ENCODE measurements around the gene GPR17.

The GPR17 gene

GRCh38 chr2:127627740-127628571, 18.0 kb upstream of the GPR17 start:
- no peak overlapping the region for H3K27ac ChIP-seq (ENCODE audit: low read depth, low read length)

DNA sequence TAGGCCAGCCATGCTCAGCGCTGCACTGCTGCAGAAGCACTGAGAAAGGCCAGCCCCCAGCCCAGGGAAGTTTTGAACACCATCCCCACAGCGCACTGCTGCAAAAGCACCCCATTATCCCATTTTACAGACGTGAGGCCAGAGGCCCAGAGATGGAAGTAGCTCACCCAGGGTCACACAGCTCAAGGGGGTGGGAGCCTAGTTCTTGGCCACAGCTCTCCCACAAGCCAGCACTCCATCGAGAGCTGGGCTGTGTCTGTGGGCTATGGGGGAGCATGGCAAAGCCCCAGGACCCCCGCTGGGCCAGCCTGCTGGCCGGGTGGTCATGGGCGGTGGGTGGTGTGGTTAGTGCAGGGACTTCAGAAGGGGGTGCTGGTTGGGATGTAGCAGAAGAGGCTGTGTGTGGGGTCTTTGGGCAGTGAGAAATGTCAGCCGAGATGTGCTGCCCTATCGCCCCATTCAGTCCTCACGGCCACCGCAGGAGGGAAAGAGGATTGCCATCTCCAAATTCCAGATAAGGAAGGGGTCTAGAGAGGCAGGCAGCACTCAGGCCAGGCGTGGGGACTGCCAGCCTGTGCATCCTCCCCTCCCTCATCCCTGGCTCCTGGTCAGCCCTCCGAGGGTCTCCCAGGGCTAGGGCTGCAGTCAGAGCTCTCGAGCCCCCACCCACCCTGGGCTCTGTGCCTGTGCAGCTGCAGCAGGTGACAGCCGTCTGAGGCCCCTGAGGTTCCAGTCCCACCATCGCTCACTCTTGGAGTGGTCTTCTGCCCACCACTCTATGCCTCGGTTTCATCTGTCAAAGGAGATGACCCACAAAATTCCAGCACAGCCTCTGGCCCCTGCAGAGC, 17.0 kb upstream of the GPR17 start:
- Histone ChIP-seq H3K4me3 (ENCODE audit: low read length) (no peak overlapping the region), H3K9ac (ENCODE audit: low read length) (no peak overlapping the region), H3K36me3 (ENCODE audit: control insufficient read depth, insufficient read depth, low read length) (no peaks in the 10 kb centered on the region), H3K4me1 (ENCODE audit: control insufficient read depth, insufficient read depth, low read length) (peaks cover 4% of the 10 kb centered on the region), H3K27me3 (ENCODE audit: control insufficient read depth, insufficient read depth, low read length) (no peaks in the 10 kb centered on the region), H3K27ac (ENCODE audit: low read depth, low read length) (no peak overlapping the region)

More at GRCh38 chr2:127627740-127628571, 18.0 kb upstream of the GPR17 start:
- no peaks in the 10 kb centered on the region for H3K36me3 ChIP-seq (ENCODE audit: control insufficient read depth, insufficient read depth, low read length)
- no peak overlapping the region for H3K9ac ChIP-seq (ENCODE audit: low read length)
- no peak overlapping the region for H3K4me3 ChIP-seq (ENCODE audit: low read length)
- H3K4me1 ChIP-seq (ENCODE audit: control insufficient read depth, insufficient read depth, low read length) = peaks cover 4% of the 10 kb centered on the region
- peaks cover 2% of the 10 kb centered on the region for H3K27me3 ChIP-seq (ENCODE audit: control insufficient read depth, insufficient read depth, low read length)

DNA sequence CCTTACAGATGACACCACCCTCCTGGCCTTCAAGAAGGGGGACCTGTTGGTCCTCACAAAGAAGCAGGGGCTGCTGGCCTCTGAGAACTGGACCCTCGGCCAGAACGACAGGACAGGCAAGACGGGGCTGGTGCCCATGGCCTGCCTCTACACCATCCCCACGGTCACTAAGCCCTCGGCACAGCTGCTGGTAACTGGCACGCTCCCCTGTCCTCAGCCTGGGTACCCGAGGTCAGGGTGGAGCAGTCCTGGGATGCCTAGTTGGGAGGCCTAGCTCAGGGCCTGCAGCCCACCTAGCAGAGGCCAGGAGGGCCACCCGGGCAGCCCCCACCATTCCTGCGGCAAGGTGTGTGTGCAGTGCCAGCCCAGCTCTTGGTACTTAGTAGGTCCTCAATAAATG, 16.3 kb upstream of the GPR17 start:
- Histone ChIP-seq H3K9ac (ENCODE audit: low read length) (no peak overlapping the region), H3K36me3 (ENCODE audit: control insufficient read depth, insufficient read depth, low read length) (no peaks in the 10 kb centered on the region), H3K4me1 (ENCODE audit: control insufficient read depth, insufficient read depth, low read length) (peaks cover 6% of the 10 kb centered on the region), H3K27ac (ENCODE audit: low read depth, low read length) (no peak overlapping the region), H3K27me3 (ENCODE audit: control insufficient read depth, insufficient read depth, low read length) (no peaks in the 10 kb centered on the region), H3K4me3 (ENCODE audit: low read length) (no peak overlapping the region)

DNA sequence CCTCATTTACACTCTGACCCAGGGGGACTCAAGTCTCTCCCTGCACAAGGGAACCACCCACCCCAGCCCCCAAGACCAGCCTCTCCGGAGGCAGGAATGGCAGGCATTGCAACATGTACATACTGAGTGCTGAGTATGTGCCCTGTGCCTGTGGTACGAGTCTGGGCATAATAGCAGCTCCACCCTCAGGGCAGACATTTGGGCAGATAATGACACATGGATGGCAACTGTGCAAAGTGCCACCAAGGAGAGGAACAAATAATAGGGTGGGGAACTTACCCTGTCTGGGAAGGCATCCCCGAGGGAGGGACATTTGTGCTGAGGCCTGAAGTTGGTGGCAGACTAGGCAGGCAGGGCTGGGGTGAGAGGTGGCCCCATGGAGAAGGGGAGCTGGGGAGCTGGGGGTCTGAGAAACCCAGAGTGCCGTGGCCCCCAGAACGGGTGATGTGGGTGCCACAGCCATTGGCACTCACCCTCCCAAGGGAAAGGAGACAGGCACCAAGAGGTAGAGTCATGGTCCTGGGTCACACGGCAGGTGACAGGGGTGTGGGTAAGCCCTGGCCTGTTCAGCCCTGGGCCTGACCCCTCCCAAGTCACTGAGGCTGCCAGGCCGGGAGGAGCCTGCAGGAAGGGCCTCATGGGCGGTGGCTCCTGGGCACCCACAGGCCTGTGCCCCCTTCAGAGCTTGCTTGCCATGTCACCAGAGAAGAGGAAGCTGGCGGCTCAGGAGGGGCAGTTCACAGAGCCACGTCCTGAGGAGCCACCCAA, 15.7 kb upstream of the GPR17 start:
- no peak overlapping the region for H3K4me3 ChIP-seq (ENCODE audit: low read length)
- peaks cover 6% of the 10 kb centered on the region for H3K4me1 ChIP-seq (ENCODE audit: control insufficient read depth, insufficient read depth, low read length)
- H3K9ac ChIP-seq (ENCODE audit: low read length) = no peak overlapping the region
- no peaks in the 10 kb centered on the region for H3K27me3 ChIP-seq (ENCODE audit: control insufficient read depth, insufficient read depth, low read length)
- H3K27ac ChIP-seq (ENCODE audit: low read depth, low read length) = peak overlapping the region; percentile 34
- no peaks in the 10 kb centered on the region for H3K36me3 ChIP-seq (ENCODE audit: control insufficient read depth, insufficient read depth, low read length)

DNA sequence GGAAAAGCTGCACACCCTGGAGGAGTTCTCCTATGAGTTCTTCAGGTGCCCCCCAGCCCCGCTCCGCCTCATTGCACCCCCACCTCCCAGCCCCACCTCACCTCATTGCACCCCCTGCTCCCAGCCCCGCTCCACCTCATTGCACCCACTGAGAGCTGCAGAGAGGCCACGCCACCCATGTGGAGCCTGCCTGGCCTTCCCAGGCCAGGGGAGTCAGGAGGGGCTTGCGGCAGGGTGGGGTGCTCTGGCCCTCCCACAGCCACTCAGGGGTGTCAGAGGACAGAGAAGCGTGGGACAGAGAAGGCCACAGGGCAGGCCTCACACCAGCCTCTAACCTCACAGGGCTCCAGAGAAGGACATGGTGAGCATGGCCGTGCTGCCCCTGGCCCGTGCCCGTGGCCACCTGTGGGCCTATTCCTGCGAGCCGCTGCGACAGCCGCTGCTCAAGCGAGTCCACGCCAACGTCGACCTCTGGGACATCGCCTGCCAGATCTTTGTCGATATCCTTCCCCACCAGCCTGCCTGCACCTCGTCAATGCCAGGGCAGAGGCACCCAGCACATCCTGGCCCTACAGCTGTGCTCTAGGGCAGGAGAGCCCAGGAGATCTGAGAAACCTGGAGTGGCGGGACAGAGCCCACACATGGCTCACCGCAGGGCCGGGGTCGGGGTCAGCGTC, 15.0 kb upstream of the GPR17 start:
- H3K4me3 ChIP-seq (ENCODE audit: low read length) = no peak overlapping the region
- H3K36me3 ChIP-seq (ENCODE audit: control insufficient read depth, insufficient read depth, low read length) = no peaks in the 10 kb centered on the region
- peak overlapping the region; percentile 53 for H3K27ac ChIP-seq (ENCODE audit: low read depth, low read length)
- H3K27me3 ChIP-seq (ENCODE audit: control insufficient read depth, insufficient read depth, low read length) = no peaks in the 10 kb centered on the region
- H3K9ac ChIP-seq (ENCODE audit: low read length) = no peak overlapping the region
- H3K4me1 ChIP-seq (ENCODE audit: control insufficient read depth, insufficient read depth, low read length) = peaks cover 6% of the 10 kb centered on the region

DNA sequence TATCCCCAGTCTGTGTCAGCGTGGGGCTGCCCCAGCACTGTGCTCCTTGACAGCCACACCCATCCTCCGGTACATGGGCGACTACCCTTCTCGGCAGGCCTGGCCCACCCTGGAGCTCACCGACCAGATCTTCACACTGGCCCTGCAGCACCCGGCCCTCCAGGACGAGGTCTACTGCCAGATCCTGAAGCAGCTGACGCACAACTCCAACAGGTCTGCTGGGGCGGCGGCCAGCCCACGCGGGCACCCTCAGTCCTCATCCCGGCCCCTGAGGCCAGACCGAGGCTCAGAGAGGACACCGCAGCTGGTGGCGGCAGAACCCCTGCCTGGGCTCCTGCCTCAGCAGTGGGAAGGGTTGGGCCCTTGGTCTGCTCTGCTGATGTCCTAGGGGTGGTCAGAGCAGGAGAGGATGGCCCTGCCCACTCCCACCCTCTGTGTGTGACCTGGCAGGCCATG, 14.4 kb upstream of the GPR17 start:
- H3K9ac ChIP-seq (ENCODE audit: low read length) = no peak overlapping the region

GRCh38 chr2:127631997-127632581, 13.9 kb upstream of the GPR17 start:
- Histone ChIP-seq H3K27ac (ENCODE audit: low read depth, low read length) (peak overlapping the region; percentile 53), H3K4me1 (ENCODE audit: control insufficient read depth, insufficient read depth, low read length) (peaks cover 6% of the 10 kb centered on the region), H3K4me3 (ENCODE audit: low read length) (no peak overlapping the region)

More for the DNA sequence above, 14.4 kb upstream of the GPR17 start:
- Histone ChIP-seq H3K36me3 (ENCODE audit: control insufficient read depth, insufficient read depth, low read length) (no peaks in the 10 kb centered on the region), H3K27me3 (ENCODE audit: control insufficient read depth, insufficient read depth, low read length) (no peaks in the 10 kb centered on the region), H3K27ac (ENCODE audit: low read depth, low read length) (peak overlapping the region; percentile 53), H3K4me1 (ENCODE audit: control insufficient read depth, insufficient read depth, low read length) (peaks cover 6% of the 10 kb centered on the region), H3K4me3 (ENCODE audit: low read length) (no peak overlapping the region)

GRCh38 chr2:127632592-127633489, 13.1 kb upstream of the GPR17 start:
- H3K9ac ChIP-seq (ENCODE audit: low read length) = no peak overlapping the region
- no peaks in the 10 kb centered on the region for H3K36me3 ChIP-seq (ENCODE audit: control insufficient read depth, insufficient read depth, low read length)
- no peaks in the 10 kb centered on the region for H3K27me3 ChIP-seq (ENCODE audit: control insufficient read depth, insufficient read depth, low read length)
- no peak overlapping the region for H3K4me3 ChIP-seq (ENCODE audit: low read length)
- peak overlapping the region; percentile 53 for H3K27ac ChIP-seq (ENCODE audit: low read depth, low read length)
- peaks cover 8% of the 10 kb centered on the region for H3K4me1 ChIP-seq (ENCODE audit: control insufficient read depth, insufficient read depth, low read length)

More at GRCh38 chr2:127631997-127632581, 13.9 kb upstream of the GPR17 start:
- no peaks in the 10 kb centered on the region for H3K27me3 ChIP-seq (ENCODE audit: control insufficient read depth, insufficient read depth, low read length)
- no peak overlapping the region for H3K9ac ChIP-seq (ENCODE audit: low read length)
- no peaks in the 10 kb centered on the region for H3K36me3 ChIP-seq (ENCODE audit: control insufficient read depth, insufficient read depth, low read length)

GRCh38 chr2:127633556-127634065, 12.3 kb upstream of the GPR17 start:
- Histone ChIP-seq H3K27me3 (ENCODE audit: control insufficient read depth, insufficient read depth, low read length) (no peaks in the 10 kb centered on the region), H3K9ac (ENCODE audit: low read length) (no peak overlapping the region), H3K4me3 (ENCODE audit: low read length) (no peak overlapping the region), H3K27ac (ENCODE audit: low read depth, low read length) (peak overlapping the region; percentile 53), H3K4me1 (ENCODE audit: control insufficient read depth, insufficient read depth, low read length) (peaks cover 10% of the 10 kb centered on the region), H3K36me3 (ENCODE audit: control insufficient read depth, insufficient read depth, low read length) (no peaks in the 10 kb centered on the region)

DNA sequence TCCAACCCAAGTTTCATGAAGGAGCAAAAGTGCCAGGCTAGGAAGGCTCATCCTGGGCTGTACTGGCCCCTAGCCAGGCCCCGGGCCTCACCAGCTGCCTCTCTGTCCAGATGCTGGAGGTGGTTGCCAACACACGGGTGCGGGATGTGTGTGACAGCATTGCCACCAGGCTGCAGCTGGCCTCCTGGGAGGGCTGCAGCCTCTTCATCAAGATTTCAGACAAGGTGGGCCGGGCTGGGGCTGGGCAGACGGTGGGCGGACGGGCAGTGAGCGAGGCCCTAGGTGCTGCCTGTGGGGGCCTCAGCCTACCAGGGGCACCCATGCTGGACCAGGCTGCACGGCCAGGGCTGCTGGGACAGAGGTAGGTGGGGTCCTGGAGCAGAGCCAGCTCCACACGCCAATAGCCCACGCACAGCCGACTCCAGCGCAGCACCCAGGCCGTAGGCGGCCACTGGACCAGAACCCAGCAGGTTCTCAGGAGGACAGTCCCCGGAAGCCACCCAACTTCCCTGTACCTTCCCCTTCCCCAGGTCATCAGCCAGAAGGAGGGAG, 11.8 kb upstream of the GPR17 start:
- Histone ChIP-seq H3K4me1 (ENCODE audit: control insufficient read depth, insufficient read depth, low read length) (peaks cover 10% of the 10 kb centered on the region), H3K27ac (ENCODE audit: low read depth, low read length) (peak overlapping the region; percentile 50), H3K4me3 (ENCODE audit: low read length) (no peak overlapping the region), H3K27me3 (ENCODE audit: control insufficient read depth, insufficient read depth, low read length) (no peaks in the 10 kb centered on the region), H3K36me3 (ENCODE audit: control insufficient read depth, insufficient read depth, low read length) (no peaks in the 10 kb centered on the region), H3K9ac (ENCODE audit: low read length) (no peak overlapping the region)

Data from rectal smooth muscle tissue (tissue), 1 donor.